T1000 (cell line): Measurements from ENCODE around the gene ASPM.
"Not testable (repeated sequence)": the region's sequence is repeated elsewhere in the genome, so short reads cannot be mapped to it uniquely, and the experiment has no call there.

Source experiments
- DNase-seq: peaks from one replicate; lab custom pipeline; 2025; ENCODE audit warnings: mixed read lengths; lab: John Stamatoyannopoulos, UW

ASPM gene

DNA sequence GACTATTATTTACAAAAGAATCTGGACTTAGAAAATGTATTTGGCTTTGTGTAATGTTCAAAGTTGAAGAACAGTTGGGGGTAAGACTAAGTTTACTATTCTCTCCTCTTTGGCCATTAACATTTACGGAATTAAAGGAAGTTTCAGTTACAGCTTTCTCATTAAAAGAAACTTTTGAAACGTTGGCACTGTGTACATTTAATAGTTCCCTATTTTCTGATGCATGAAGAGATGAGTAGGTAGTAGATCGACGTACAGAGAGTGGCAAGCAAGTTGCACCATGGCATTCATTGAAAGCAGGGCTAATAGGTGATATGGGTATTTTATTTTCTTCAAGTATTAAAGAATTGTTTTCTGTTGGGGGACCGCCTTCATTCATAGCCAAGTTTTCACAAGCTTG, 3.2 kb downstream of the ASPM start:
- DNase-seq: no peak

DNA sequence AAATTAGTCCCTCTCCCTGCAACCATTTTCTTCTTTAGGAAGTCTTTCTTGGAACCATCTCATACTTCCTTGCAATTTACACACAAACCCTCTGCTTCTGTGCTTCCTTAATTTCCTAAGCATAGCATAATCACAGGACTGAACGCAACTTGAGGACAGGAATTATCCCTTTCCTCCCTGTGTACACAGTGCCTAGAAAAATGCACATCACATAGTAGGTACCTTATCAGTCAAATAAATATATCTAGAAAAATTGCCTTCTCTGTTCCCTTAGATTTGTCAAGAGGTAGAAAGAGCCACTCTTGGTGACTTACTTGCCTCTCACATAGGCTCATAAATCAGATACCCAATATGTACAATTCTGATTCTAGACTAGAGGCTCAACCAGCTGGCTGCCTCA, 4.9 kb downstream of the ASPM start:
- no peak for DNase-seq

DNA sequence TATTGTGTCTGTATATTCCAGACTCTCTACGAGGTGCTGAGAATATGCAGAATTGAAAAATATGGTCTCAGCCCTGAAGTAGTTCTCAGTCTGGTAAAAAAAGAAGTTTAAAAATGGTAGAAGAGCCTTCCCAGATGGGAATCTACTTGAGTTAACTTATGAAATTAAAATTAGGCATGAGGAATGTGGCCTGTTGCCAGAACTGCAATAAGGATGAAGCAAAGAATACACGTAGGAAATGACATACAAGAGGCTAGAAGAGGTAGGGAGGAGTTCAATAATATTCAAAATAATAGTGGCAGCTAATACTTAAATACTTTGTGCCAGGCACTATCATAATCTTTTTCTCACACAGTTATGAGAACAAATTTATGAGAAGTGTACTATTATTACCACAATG, 6.3 kb downstream of the ASPM start:
- DNase-seq: no peak

DNA sequence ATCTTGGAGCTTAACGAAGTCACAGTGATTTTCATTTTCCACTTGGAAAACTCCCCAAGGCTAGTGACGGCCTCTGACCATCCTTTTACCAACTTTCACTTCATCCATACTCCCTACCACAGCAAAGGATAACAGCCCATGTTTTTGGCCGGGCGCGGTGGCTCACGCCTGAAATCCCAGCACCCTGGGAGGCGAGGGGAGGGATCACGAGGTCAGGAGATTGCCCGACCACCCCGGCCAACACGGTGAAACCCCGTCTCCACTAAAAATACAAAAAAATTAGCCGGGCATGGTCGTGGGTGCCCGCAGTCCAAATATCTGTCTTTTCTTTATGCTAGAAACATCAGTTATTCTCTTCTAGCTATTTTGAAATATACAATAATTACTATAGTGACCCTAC, 7.3 kb downstream of the ASPM start:
- no peak for DNase-seq

DNA sequence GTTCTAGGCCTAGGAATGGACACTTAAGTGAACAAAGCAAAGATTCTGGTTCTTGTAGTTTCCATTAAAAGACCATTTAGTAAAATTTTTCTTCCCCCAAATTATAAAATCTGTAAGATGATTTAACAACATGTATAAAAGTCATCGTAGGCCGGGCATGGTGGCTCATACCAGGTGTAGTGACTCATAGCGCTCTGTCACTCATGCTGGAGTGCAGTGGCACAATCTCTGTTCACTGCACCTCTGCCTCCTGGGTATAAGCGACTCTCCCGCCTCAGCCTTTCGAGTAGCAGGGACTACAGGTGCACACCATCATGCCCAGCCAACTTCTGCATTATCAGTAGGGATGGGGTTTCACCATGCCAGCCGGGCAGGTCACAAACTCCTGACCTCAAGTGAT, 9.1 kb downstream of the ASPM start:
- DNase-seq: no peak

DNA sequence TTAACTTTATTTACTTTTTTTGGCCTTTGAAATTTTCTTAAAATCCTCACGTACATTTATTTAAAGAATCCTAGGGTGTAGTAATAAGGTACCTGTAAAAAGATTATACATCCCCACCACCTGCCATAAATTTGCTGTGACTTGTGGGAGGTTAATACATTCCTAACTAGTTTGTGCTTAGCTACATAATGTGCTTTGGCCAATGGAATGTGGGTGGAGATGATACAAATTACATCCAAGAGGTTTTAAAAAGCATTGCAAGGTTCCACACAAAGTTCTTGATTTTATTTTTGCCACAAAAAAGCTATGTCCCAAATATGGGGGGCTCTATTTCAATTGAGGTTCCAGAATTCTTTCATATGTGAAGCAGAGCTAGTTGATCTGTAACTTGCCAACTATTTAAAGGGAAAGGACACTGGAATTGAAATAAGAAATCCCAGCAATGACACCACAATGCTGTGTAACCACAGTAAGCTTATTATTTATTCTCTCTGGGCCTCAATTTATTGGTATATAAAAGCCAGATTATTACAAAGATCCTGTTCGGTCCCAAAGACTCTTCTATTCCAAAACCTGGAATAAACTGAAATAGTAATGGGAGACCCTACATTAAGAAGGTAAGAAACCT, 15.7 kb downstream of the ASPM start:
- no peak for DNase-seq

DNA sequence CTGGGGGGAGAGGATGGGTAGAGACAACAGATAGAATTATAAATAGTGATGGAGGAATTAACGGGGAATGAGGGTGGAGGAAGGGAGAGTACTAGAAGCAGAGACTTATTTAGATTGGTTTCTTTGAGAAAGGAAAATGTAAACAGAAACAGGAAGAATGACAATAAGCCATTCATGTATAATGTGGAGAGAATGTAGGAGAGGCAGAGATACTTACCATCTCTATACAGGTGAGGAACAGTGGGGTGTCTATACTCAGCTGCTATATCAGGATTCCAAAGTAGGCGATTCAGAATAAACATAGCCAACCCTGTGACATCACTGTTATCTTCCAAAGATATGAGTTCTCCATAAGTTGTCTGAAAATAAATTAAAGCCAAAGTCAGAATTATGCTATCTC, 16.8 kb downstream of the ASPM start:
- DNase-seq: no peak

DNA sequence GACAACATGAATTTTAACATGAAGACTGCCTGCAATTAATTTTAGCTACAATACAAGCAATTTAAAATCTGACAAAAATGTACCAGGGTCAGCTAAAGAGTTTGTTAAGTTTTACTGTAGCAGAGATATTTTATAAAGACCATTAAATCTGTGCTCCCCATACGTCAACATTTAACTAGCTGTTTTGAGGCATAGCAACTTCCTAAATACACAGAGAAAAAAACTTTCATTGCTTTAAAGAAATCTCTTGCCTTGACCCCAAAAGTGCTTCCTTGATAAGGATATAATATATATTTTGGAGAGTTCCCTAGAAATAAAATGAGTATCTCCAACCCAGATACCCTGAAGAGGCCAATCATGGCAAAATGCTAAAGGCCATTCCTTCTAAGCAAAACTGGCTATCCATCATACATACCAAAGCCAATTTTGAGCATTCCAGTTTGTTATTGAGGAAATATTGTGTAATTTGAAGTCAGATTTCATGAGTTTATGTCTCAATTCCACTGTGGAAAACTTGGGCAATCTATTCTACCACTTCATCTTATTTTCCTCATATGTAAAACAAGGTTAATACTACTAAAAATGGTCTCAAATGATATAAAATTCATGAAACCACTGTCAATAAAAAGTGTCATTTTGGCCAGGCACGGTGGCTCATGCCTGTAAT, 19.1 kb downstream of the ASPM start:
- no peak for DNase-seq

DNA sequence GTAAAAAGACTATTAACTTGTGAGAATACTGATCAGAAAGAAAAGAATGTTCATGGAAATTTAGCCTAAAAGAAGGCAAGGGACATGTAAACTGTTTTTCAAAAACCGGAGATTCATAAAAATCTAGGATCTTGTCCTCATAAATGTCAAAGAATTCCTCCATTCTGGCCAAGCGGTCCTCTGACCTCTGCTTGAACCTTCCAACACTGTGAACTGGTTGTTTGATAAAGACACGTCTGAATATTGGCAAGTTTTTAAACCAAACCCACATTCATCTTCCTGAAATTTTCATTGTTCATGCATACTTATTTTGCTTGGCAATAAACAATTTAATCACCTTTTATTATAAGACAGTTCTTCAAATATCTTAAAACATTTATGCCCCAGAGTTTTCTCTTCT, 19.8 kb downstream of the ASPM start:
- no peak for DNase-seq

DNA sequence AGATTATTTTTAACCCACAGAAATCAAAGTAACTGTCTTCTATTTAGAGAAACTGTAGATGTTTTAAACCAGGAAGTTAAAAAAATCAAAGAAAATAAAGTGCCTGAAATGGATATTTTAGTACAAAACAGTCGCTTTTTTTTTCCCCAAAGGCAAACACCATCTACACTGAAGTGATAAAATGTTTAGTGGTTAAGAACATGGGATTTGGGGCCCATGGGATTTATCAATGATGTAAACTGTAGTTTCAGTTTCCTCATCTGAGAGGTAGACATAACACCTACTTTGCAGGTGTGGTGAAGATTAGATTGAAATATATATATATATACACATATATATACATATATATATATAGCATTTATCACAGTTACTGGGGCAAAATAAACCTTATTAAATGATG, 22.1 kb downstream of the ASPM start:
- DNase-seq: no peak

DNA sequence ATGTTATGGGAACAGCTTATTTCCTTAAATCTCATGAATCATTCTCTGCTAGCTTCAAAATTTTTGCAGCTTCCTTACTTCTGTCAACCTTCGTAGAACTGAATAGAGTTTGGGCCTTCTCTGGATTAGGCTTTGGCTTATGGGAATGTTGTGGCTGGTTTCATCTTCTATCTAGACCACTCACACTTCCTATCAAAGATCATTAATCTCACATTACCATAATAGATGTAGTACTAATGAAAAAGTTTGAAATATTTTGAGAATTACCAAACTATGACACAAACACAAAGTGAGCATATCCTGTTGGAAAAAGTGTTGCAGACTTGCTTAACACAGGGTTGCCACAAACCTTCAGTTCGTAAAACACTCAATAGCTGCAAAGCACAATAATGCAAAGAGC, 30.3 kb downstream of the ASPM start:
- DNase-seq: no peak

DNA sequence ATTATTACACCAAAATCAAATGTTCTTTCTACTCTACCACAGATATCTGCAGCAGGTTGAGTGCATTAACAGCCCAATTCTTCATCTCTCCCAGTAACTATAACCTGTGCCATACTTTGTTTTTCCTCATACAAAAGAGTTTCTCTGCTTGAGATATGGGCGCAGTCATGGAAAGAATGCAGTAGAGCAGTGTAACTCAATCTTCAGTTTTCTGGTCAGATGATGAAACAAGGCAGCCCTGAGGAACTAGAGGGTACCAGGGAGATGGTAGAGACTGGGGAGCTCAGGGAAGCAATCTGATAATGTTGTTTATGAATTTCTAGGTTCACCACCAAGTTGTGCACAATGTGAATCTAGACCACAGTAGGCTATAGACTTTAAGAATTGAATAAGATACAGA, 39.6 kb downstream of the ASPM start:
- DNase-seq: no peak

DNA sequence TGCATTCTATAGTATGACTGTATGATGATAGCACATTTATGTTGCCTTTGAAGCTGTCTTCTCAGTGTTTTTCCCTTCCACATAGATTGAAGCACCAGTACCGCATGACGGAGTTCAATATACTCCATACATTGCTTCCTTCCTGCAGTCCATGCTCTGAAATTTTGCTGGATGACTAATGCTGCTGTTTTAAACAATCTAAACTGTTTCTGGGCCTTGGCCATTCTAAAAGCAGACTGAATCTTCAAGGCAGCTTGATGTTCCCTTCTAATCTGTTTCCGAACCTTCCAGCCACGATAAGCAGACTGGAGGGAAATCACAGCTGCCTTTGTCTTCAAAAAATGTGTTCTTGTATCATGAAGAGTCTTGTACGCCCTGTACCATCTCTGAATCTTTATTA, 43.2 kb downstream of the ASPM start:
- no peak for DNase-seq

DNA sequence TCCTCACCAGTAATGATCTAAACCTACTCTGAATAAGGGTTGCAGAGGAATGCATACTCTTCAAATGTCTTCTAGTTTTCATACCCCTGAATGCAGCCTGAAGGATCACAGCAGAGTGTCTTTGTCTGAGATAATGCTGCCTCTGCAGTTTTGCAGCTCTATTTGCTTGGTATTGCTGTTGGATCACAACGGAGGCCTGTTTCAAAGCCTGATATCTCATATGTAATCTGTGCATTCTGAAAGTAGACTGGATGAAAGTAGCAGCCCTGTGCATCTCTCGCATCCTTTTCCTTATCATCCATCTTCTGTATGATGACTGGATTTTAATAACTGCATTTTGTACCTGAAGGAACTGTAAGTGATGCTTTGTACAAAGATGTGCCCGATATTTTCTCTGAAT, 44.5 kb downstream of the ASPM start:
- DNase-seq: no peak

DNA sequence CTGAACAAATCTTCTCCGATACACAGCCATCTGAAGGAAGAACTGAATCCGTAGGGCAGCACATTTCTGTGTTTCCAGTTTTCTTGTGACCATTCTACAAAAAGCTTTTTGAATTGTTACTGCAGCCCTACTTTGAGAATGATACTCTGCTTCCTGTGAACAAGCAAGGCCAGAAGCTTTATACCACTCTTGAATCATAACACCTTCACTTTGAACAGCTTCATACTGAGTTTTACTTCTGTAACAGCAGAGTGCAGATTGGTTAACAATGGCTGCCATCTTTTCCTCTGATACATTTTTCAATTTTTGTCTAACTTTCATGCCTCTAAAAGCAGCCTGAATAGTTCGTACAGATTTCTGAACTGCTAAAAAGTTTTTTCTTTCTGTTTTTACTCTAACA, 45.8 kb downstream of the ASPM start:
- DNase-seq: no peak

DNA sequence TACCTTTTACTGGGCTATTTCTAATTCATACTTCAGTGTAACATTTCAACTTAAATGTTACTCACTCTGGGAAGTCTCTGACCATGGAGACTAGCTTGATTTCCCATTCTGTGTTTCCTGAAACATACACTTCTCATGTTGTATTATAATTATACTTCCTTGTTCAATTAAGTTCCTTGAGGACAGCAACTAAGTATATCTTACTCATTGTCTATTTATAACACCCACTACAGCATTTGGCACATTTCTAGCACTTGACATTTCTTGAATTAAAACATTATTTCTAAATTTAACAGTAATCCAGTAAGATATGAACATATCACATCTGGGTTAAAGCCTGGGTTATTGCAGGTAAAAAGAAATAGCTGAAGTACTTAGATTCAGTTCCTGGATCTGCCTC, 47.0 kb downstream of the ASPM start:
- DNase-seq: no peak

DNA sequence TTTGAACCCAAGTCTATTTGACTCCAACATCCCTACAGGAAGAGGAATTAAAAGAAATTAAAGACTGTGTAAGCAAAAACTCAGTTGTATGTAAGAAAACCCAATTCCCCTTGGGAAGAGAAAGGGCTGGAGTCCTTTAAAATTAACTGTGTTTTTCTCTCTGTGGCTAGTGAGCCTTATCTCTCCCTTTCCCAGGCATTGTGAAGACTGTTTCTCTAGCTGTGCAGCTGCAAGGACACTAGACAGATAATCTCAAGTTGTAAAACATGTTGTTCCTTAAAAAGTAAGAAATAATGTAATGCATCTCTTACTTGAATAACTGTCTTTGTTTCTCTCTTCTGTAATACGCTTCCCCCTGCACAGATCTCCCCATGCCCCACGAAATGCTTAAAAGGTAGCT, 49.5 kb downstream of the ASPM start:
- not testable (repeated sequence) for DNase-seq

DNA sequence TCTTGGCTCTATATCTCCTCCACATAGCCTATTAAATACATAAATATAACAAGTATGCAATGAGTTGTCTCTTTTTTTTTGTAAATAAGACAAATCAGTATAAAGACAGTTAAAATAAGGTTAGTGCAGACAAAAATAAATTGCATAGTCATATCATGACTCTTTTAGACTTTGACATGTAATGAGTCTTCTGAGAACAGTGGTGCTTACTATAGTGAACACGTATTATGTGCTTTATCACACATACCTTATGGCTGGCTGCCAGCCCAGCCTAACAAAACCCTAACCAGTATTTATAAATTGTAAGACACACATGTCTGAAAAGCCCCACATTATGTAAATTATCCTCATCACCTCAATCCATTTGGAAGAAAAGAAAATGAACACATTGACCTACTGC, 50.3 kb downstream of the ASPM start:
- DNase-seq: no peak

DNA sequence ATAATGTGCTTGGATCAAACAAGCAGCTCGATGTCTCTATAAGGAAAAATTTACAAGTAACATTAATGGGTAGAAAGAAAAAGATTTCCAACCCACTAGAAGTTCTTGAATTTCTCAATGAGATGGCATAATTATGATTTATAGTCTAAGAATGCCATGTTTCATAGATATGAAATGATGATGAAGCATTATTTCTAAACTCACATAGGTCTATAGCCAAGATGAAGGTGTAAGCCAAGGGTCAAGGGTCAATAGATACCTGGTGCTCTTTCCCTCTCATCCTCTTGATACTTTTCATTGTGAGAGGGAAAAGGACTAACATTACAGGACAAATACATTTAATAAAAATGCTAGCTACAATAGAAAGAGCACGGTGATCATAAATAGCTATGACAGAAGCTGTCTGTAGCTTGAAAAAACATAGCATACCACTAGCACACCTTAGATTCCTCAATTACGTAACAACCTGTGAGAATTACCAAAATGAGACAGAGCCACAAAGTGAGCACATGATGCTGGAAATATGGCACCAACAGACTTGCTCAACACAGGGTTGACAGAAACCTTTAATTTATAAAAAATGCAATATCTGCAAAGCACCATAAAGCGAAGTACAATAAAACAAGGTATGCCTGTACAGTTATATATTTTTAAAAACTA, 53.1 kb downstream of the ASPM start:
- DNase-seq: no peak

DNA sequence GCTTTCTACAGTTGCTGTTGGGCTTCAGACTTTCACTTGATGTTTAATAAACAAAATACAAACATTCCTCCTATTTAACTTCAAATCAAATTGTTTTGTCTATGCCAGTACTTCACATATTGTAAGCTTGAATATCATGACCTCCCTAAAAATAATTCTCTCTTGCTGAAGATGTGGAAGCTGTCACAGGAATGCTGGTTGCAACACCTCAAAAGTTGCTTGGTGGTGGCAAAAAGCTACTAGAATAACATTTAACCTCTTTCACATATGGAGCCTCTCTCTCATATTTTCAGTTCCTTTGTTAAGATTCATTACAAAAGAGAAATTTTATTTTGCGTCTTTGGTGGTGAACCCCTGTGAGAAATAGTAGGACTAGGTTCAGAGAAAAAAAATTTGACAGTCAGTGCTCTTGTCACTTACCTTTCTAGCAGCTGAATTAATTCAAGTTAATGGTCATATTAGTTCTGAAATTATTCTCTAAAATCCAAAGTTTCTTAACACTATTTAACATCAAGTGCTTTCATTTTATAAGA, 53.9 kb downstream of the ASPM start:
- DNase-seq: no peak

DNA sequence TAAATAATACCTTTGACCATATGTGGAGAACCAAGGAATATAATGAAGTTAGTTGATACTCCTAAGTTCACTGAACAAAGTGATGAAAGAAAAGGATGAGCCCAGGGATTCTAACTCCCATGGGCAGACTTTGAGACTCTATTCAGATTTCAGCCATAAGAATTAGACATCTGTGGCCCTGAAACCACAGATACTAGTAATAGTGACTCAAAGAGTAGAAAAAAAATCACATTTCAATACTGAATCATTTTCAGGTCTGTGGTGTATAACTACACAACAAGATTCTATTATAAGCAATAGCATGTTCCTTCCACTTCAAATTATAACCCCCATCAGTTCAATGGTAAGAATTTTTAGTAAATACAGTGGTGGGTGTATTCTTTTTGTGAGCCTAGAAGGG, 63.0 kb downstream of the ASPM start:
- DNase-seq: no peak

DNA sequence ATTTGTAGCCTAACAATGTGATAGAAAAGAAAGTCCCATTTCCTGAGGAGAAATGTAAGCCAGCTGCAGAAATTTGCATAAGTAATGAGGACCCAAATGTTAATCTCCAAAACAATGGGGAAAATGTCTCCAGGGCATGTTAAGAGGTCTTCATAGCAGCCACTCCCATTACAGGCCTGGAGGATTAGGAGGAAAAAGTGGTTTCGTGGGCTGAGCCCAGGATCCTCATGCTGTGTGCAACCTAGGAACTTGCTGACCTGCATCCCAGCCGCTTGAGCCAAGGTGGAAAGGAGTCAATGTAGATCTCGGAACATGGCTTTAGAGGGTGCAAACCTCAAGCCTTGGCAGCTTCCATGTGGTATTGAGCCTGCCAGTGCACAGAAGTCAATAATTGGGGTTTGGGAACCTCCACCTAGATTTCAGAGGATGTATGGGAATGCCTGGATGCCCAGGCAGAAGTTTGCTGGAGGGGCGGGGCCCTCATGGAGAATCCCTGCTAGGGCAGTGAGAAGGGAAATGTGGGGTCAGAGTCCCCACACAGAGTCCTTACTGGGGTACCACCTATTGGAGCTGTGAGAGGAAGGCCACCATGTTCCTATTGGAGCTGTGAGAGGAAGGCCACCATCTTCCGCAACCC, 65.2 kb downstream of the ASPM start:
- no peak for DNase-seq

DNA sequence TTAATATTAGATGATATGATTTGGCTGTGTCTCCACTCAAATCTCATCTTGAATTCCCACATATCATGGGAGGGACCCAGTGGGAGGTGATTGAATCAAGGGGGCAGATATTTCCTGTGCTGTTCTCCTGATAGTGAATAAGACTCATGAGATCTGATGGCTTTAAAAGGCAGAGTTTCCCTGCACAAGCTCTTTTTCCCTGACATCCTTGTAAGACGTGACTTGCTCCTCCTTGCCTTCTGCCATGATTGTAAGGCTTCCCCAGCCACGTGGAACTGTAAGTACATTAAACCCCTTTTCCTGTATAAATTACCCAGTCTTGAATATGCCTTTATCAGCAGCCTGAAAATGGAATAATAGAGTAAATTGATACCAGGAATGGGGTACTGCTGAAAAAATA, 66.1 kb downstream of the ASPM start:
- DNase-seq: no peak
